NCI-H187 (cell line): ENCODE data around the gene RAB11FIP4.

ENCODE experiments used
- DNase-seq, 2 experiments: peaks; one replicate each; lab custom pipeline; 2025; lab: John Stamatoyannopoulos, UW

Gene RAB11FIP4

DNA sequence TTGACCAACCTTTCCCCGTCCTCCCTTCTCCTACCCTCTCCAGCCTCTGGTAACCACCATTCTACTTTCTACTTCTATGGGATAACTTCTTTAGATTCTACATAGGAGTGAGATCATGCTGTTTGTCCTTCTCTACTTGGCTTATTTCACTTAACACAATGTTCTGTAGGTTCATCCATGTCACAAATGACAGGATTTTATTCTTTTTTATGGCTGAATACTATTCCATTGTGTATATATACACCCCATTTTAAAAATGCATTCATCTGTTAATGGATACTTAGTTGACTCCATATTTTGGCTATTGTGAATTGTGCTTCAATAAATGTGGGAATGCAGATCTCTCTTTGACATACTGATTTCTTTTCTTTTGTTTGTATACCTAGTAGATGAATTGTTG is 115.0 kb downstream of the RAB11FIP4 start:
- no peak for DNase-seq

DNA sequence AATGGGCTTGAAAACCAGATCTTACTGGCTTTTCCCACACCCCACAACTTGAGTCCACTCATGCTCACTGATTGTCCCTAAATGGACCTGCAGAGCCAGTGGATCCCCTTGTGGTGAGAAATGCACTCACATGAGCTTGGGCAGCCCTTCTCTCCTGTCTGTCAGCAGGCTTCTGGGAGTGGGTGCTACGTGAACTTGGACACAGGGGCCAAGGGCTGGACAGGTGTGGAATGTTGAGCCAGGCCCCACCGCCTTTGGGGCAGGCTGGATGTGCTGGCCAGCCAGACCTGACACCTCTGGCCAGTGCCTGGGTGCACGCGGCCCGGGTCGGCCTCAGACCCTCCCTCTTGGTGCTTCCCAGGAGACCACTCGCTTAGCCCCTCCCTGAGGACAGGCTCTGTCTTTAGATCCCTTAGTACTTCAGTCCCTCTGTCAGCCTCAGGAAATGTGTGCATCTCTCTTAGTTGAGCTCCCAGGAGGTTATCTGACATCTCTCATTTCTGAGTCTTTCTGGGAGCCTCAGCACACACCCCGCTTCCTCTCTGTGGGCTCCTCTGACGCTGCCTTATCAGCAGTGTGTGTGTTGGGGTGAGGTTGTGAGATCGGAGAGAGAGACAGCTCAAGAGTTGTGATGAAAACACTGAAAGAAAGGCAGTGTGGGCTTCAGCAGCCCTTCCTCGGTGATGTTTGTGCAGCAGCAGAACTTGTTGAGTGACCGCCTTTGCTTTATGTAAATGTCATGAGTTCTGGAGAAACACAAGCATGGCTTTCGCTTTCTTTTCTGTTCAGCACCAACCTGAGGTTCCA is 117.0 kb downstream of the RAB11FIP4 start:
- no peak for DNase-seq

DNA sequence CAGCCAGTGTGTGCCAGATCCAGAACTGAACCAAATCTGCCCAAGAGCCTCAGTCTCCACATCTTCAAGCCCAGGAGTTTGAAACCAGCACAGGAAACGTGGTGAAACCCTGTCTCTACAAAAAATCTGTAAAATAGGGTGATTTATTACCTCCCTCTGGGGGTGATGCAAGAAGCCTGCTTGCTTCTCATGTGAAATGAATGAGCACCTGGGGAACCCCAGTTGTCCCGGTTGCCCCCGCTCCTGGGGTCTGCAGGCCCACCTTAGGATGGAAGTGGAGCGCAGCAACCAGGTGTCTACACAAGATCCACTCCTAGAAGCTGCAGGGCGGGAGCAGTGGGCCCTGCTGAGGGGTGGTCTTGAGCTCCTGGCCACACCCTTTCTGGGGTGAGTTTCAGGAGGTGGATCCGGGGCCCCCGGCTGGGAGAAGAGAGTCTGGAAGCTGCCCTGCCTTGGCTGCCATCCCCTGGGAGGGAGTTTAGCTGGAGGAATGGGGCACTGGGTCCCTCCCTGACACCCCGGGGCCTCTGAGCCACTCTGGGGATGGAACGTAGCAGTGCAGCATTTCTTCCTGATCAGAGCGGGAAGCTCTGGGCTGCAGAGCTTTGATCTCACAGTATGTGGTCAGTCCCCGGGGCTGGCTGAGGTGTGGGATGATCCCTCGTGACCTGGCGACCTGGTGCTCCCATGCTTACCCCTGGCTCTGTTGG is 117.8 kb downstream of the RAB11FIP4 start:
- DNase-seq: no peak

DNA sequence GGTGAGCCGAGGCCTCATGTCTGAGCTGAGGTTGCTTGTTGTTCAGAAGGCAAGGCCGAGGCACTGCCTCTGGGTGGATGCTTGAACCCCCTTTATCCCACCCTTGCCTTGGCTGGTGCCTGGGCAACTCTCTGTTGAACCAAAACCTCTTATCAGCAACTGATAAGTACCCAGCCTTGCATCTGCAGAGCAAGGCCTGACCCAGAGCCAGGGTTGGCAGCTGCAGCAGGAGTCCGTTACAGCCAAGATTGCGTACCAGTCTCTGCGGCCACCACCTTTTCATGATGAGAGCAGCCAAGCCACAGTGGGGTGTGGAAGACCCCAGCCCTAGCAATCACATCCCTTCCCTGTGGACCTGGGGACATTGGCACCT is 118.3 kb downstream of the RAB11FIP4 start:
- DNase-seq: no peak

DNA sequence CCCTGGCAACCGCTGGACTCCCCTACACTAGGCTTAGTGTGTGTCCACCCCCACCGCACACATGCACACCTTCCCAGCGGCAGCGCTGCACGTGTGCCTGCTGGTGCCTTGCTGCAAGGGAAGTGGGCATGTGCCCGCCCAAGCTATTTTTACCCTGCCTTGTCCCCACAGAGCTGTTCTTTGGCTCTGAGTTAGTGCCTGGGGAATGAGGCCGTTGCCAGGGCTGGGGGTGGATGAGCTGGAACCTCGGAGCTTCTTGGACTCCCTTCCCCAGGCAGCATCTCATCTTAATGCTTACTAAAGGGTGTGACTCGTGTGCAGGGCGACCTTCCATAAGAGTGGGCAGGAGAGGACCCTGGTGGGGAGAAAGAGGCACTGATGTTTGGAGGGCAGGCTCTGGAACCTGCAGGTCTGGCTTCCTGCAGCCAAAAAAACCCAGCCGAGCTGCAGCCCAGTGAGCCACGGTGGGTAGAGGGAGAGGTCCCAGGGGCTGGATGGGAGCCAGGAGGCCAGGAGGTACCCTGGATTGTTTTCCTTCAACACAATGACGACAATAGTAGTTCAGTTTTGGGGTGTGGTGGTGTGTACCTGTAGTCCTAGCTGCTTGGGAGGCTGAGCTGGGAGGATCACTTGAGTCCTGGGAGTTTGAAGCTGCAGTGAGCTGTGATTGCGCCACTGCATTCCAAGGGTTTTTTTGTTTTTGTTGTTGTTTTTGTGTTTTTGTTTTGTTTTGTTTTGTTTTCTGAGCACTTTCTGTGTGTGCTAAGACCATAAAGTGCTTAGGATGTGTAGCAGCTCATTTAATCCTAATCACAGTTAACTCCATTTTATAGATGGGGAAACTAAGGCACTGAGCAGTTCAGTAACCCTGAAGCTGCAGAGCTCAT is 119.1 kb downstream of the RAB11FIP4 start:
- DNase-seq: no peak

DNA sequence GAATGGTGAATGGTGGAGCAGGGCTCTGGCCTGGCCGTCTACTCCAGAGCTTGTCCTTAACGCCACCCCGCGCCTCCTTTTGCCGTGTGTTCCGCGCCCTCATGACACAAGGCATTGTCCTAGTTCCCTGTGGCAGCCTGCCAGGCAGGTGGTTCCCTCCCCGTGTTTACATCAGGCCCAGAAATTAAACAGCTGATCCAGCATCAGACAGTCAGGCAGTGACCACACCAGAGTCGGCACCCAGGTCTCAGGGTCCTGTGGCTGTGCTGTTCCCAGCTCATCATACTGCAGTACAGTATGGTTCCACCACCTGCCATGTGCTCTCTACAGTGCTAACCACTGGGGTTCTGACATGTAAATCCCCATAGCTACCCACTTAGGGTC is 119.7 kb downstream of the RAB11FIP4 start:
- no peak for DNase-seq

DNA sequence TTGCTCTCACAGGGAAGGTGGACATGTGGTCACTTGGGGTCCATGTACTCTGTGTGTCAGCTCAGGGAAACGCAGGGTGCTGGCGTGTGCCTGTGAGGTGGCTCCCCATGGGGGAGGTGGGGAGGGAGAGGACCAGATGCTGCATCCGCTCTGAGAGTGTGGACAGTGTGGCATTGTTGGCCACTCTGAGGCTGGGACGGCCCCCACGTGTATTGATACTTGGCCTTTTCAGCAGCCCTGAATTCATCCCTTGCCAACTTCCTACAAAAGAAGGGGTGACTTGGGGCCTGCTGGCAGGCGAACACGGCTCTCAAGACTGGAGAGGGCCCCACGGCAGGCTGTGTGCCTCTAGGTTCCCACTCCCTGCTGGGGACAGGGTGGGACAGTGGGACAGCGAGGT is 120.1 kb downstream of the RAB11FIP4 start:
- DNase-seq: no peak

DNA sequence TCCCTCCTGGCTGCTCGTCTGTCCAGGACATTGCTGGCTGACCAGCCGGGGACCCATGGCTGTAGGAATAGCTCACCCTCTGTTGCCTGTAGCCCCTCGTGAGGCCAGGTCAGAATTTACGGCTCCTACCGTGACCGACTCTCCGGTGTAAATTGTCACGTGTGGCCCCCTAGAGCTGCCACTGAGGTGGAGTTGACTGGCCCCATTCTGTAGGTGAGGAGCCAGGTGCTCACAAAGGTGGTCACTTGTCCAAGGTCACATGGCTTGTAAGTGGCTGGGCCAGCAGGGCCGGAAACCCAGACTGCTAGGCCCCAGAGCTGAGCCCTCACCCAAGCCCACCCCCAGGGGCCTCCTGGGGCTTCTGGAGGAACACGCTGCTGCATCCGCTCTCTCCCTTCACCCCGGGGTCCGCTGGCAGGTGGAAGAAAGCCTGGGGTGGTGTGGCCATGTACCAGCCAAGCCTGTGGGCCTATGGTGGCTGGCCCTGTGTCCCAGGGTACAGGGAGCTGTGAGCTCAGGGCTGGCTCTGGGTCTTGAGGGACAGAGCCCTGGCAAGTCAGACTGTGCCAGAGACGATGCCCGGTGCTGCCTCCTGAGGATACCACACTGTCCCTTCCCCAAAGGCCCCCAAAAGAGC is 120.7 kb downstream of the RAB11FIP4 start:
- no peak for DNase-seq

DNA sequence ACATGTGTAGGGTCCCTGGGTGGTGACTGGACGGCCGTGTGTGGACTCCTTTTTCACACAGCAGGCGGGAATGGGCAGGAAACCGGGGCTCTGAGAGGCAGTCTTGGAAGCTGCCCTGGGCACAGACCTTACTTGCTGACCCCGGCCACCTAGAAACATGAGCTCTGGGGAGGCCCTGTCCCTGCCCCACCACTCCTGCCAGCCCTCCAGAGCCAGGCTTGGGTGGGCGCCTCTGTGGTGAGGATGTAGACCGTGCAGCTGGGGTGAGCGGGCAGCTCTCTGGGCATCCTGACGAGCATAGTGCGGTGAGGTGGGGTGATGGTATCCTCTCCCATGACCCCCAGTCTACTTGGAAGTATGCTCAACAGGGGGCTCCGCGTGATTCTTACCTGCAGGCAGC is 121.3 kb downstream of the RAB11FIP4 start:
- no peak for DNase-seq

DNA sequence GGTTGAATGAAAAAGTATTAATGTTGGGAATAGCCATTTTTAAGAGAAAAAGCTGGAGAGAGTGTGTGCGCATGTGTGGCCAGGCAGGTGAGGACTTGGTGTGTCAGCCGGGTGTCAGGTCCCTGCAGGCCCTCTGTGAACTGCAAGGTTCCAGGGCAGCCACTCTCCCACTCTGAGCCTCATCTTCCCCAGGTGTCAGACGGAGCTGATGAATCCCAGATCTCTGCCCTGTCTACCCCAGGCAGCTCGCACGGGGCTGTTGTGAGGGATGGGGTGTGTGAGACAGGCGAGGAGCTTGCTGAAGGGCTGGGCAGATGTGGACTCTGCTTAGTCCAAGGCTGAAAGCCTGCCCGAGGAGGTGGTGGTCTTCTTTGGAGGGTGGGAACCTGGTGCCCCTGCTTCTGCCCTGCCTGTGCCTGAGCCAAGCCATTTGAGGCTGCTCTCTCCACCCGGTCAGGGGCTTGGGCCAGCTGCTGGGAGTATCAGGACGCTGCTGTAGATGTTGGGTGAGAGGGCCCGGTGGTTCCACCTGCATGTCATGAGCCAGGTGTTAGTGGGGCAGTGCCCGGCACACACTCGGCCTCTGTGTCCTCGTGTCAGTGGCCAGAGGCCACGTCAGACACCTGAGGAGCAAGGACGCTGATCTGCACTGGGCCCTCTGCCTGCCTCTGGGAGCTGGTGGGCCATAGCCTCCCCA is 122.4 kb downstream of the RAB11FIP4 start:
- no peak for DNase-seq

DNA sequence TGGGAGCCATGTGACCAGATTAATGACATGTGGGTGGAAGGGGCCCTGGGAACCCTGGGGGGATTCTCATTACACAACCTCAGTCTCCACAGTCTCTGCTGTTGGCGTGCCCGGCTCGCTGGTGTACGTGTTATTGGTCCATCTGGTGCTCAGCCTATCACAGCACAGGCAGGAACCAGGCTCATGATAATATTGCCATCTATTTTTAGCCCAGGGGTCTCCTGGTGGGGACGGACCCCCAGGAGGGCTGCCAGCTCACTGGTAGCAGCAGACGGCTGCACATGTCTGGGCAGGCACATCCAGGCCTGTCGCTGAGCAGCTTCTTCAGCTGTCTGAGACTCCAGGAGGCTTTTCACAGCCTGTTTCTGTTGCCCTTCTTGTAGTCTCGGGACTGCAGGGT is 123.8 kb downstream of the RAB11FIP4 start:
- DNase-seq: no peak

DNA sequence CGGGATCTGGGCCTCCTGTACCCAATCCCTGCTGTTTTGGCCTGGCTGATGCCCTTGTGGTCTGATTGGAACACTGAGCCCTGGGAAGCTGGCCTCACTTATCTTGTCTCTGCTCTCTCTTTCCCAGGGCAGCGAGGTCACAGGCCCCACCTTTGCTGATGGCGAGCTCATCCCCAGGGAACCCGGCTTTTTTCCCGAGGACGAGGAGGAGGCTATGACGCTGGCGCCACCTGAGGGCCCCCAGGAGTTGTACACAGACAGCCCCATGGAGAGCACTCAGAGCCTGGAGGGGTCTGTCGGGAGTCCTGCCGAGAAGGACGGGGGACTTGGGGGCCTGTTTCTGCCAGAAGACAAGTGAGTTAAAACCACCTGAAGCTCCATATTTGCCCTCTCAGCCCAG is 126.0 kb downstream of the RAB11FIP4 start:
- no peak for DNase-seq

DNA sequence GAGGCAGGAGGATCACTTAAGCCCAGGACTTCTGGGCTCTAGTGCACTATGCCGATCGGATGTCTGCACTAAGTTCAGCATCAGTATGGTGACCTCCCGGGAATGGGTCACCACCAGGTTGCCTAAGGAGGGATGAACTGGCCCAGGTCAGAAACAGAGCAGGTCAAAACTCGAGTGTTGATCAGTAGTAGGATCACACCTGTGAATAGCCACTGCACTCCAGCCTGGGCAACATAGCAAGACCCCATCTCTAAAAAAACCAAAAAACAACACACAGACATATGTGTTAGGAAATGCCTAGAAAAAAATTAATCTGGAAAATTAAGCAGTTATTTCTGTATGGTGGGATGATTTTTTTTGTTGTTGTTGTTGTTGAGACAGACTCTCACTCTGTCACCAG is 127.0 kb downstream of the RAB11FIP4 start:
- no peak for DNase-seq

DNA sequence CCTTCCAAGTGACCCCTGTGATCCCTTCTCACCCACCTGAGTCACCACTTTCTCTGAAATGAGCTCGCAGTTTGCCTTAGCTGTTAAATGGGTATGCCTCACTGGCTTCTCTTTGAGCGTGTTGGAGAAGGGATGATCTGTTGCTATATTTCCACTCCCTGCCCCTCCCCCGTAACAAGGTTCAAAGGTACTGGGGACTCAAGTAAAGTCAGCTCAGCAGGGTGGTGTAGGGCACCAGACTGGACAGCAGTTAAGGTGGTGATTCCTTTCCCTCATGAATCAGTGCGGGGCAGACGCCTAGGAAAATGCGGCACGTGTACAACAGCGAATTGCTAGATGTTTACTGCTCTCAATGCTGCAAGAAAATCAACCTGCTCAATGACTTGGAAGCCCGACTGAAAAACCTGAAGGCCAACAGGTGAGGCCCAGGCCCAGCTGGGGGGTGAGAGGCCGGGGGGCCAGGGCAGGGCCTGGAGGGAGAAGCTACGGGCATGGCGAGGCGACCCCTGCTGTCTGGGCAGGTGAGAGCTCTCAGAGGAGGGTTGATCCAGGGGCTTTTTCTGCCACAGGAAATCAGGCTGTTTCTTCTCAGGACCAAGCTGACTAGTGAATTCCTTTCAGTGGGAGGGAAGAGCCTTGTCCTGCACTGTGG is 130.3 kb downstream of the RAB11FIP4 start:
- no peak for DNase-seq

DNA sequence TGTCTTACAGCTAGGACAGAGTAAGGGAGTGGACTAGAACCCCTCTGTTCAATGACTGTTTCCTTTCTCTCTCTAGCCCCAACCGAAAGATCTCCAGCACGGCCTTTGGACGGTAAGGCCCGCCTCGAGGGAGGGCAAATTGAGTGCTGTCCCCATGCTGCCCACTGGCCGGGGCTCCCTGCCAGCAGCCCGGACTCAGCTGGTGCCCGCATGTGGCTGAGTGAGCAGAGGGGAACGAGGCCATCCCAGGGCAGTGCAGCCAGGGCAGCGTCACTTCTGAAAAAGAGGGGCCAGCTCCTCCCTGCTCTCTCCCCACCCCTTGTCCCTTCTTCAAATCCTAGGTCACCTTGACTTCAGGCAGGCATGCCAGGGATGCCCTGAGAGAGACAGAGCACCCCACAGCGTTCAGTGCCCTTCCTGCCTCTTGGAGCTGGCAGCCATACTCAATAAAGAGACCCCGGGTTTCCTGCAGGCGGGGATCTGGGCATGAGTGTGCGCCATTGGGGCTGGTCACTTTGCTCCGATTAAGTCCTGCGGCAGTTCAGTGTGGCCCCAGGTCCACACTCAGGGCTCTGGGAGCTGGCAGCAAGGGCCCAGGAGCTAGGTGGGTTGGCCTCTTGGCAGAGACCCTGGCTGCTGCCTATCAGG is 130.9 kb downstream of the RAB11FIP4 start:
- DNase-seq: no peak

DNA sequence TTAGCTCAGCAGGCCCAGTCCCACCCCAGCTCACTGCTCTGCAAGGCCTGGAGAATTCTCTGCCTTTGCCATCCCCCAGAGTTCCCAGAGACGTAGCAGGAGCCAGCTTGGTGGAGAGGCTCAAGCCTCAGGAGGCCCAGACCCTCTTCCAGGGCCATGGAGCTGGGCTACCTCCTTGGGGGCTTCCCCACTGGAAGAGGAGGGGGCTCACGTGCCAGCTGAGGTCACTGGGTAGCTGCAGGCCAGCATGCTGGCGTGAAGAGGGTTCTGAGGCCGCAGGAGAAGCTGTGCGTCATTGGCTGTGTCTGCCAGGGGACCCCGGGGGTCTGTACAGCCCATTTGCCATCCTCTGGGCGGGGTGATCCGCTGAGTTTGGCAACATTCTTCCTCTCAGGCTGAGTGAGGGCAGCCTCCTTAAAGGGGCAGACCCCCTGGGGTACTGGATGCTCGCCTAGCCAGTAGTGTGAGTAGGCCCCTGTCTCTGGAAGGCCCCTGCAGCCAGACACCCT is 131.6 kb downstream of the RAB11FIP4 start:
- DNase-seq: no peak

DNA sequence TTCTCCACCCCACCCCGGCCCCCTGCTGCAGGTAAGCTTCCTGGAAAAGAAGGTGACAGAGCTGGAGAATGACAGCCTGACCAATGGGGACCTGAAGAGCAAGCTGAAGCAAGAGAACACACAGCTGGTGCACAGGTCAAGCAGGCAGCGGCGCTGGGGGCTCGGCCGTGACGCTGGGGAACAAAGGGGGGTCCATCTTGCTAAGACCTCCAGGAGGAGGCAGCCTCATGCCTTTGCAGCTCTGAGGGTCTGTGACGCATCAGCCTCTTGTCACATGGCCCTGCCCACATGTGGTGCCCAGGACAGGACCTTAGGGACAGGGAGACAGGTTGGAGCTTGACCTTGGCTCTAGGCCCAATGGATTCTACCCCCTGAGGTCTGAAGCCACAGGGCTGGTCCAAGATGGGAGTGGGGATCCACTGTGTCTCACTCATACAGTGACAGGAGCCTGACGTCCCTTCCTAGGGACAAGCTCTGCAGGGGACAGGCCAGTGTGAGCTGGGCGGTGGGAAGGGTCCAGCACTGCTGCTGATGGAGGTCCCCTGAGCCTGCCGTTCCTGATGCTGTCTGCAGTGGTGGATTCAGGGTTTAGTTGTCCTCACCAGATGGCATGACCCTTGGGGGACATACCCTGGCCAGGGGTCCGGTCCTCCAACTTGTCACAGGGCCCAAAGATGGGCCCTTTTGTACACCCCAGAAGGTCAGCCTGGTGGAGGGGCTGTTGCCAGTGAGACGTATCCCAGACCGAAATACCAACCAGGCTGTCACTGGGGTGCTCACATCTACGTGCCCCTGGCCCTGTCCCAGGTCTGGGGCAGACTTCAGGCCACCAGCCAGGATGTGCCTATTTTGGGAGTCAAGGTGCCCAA is 132.6 kb downstream of the RAB11FIP4 start:
- no peak for DNase-seq

DNA sequence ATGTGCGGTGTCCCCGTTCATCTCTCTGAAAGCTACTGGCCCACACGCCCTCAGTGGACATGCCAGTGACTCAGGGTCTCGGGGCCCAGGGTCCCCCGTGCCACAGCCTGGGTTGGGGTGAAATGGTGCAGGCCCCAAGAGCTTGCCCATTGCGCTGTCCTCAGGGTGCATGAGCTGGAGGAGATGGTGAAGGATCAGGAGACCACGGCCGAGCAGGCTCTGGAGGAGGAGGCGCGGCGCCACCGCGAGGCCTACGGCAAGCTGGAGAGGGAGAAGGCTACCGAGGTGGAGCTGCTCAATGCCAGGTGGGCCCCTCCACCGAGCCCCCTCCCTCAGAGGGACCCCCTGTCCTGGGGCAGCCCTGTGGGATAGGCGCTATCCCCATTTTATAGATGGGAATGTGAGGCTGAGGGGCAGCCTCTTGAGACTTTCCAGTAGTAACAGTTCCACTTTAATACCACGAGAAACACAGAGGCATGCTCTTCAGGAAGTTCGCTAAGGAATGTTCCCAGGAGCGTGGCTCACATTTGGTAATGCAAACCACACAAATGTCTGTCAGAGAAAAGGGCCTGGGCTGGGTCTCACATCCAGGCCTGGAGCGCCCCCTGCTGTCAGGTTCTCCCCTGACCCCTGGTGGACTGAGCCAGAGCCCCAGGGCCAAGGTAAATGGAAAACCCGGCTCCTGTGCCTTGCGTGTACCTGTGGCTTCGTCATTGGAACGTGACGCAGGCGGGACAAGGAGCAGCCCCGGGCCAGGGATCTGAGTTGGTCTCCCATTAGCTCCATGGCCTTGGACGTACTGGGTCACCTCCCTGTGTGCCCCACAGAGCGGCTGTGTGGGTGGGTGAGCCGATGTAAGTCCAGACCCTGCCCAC is 133.7 kb downstream of the RAB11FIP4 start:
- peak in 1 of 2 experiments; percentile 33 for DNase-seq
